ENCODE measurements around the gene ZNF205. TPM values are rescaled to one million over a fixed set of nuclear protein-coding genes. Genes with fewer than 3 reads are reported as not detected.
"Not testable (repeated sequence)": the region's sequence is repeated elsewhere in the genome, so short reads cannot be mapped to it uniquely, and the experiment has no call there.

The ZNF205 gene
- 13.9 and 16.4 TPM in 2 replicates for total RNA-seq (2012; rRNA removed)

GRCh38 chr16:3112058-3112880 lies at the start of gene ZNF205:
Gene ZNF205 (plus strand): TSS chr16:3112586. CDS start chr16:3113431, 845 bp downstream.
- Histone ChIP-seq H3K9ac (ENCODE audit: low read depth, low read length) (peak within 1 kb of the TSS; percentile 81), H3K9me3 (replicated peaks; ENCODE audit: low read length) (no peaks in the 10 kb centered on the region), H3K4me1 (ENCODE audit: control insufficient read depth, insufficient read depth, low read length) (peaks cover 20% of the 10 kb centered on the region), H3K36me3 (ENCODE audit: insufficient read depth, low read length) (peaks cover 9% of the 10 kb centered on the region), H3K4me2 (ENCODE audit: low read length) (peak within 1 kb of the TSS; percentile 97), H3K27me3 (ENCODE audit: control insufficient read depth, insufficient read depth, low read length) (no peaks in the 10 kb centered on the region), H3K4me3 (ENCODE audit: low read length) (peak within 1 kb of the TSS; percentile 78)

GRCh38 chr16:3063625-3064386 lies 48.6 kb upstream of the ZNF205 start:
- Histone ChIP-seq H3K4me3 (ENCODE audit: low read length) (no peak overlapping the region), H3K4me2 (ENCODE audit: low read length) (no peak overlapping the region), H3K36me3 (ENCODE audit: insufficient read depth, low read length) (no peaks in the 10 kb centered on the region), H3K9me3 (replicated peaks; ENCODE audit: low read length) (no peaks in the 10 kb centered on the region), H3K9ac (ENCODE audit: low read depth, low read length) (no peak overlapping the region), H3K4me1 (ENCODE audit: control insufficient read depth, insufficient read depth, low read length) (peaks cover 32% of the 10 kb centered on the region), H3K27me3 (ENCODE audit: control insufficient read depth, insufficient read depth, low read length) (peaks cover 4% of the 10 kb centered on the region)

- H3K4me1 ChIP-seq (ENCODE audit: control insufficient read depth, insufficient read depth, low read length): peaks cover 23% of the 10 kb centered on the region
- H3K4me3 ChIP-seq (ENCODE audit: low read length): peak within 1 kb of the TSS; percentile 64
- H3K27me3 ChIP-seq (ENCODE audit: control insufficient read depth, insufficient read depth, low read length): peaks cover 4% of the 10 kb centered on the region
- H3K9me3 ChIP-seq (replicated peaks; ENCODE audit: low read length): no peaks in the 10 kb centered on the region
- peak within 1 kb of the TSS; percentile 69 for H3K4me2 ChIP-seq (ENCODE audit: low read length)
- peak within 1 kb of the TSS; percentile 57 for H3K9ac ChIP-seq (ENCODE audit: low read depth, low read length)
- H3K36me3 ChIP-seq (ENCODE audit: insufficient read depth, low read length): no peaks in the 10 kb centered on the region
These were observed 47.2 kb upstream of the ZNF205 start, which contains the start of gene IL32 for GRCh38 chr16:3065069-3065741. Gene IL32 (plus strand): TSS chr16:3065640. CDS start chr16:3065812, 172 bp downstream.

GRCh38 chr16:3065742-3066439 lies 46.5 kb upstream of the ZNF205 start:
- H3K9me3 ChIP-seq (replicated peaks; ENCODE audit: low read length): no peaks in the 10 kb centered on the region
- H3K27me3 ChIP-seq (ENCODE audit: control insufficient read depth, insufficient read depth, low read length): peaks cover 4% of the 10 kb centered on the region
- peaks cover 17% of the 10 kb centered on the region for H3K4me1 ChIP-seq (ENCODE audit: control insufficient read depth, insufficient read depth, low read length)
- no peaks in the 10 kb centered on the region for H3K36me3 ChIP-seq (ENCODE audit: insufficient read depth, low read length)
- H3K4me3 ChIP-seq (ENCODE audit: low read length): peak overlapping the region; percentile 64
- H3K4me2 ChIP-seq (ENCODE audit: low read length): peak overlapping the region; percentile 69
- H3K9ac ChIP-seq (ENCODE audit: low read depth, low read length): peak overlapping the region; percentile 57

GRCh38 chr16:3066440-3066748 lies 46.0 kb upstream of the ZNF205 start:
- peaks cover 17% of the 10 kb centered on the region for H3K4me1 ChIP-seq (ENCODE audit: control insufficient read depth, insufficient read depth, low read length)
- peak overlapping the region; percentile 64 for H3K4me3 ChIP-seq (ENCODE audit: low read length)
- H3K36me3 ChIP-seq (ENCODE audit: insufficient read depth, low read length): no peaks in the 10 kb centered on the region
- H3K9ac ChIP-seq (ENCODE audit: low read depth, low read length): peak overlapping the region; percentile 57
- peak overlapping the region; percentile 69 for H3K4me2 ChIP-seq (ENCODE audit: low read length)
- H3K27me3 ChIP-seq (ENCODE audit: control insufficient read depth, insufficient read depth, low read length): peaks cover 5% of the 10 kb centered on the region
- H3K9me3 ChIP-seq (replicated peaks; ENCODE audit: low read length): no peaks in the 10 kb centered on the region

GRCh38 chr16:3068487-3068886 lies 43.9 kb upstream of the ZNF205 start:
- H3K4me3 ChIP-seq (ENCODE audit: low read length): no peak overlapping the region
- H3K36me3 ChIP-seq (ENCODE audit: insufficient read depth, low read length): no peaks in the 10 kb centered on the region
- peaks cover 8% of the 10 kb centered on the region for H3K27me3 ChIP-seq (ENCODE audit: control insufficient read depth, insufficient read depth, low read length)
- no peak overlapping the region for H3K4me2 ChIP-seq (ENCODE audit: low read length)
- H3K9me3 ChIP-seq (replicated peaks; ENCODE audit: low read length): no peaks in the 10 kb centered on the region
- peaks cover 17% of the 10 kb centered on the region for H3K4me1 ChIP-seq (ENCODE audit: control insufficient read depth, insufficient read depth, low read length)
- no peak overlapping the region for H3K9ac ChIP-seq (ENCODE audit: low read depth, low read length)

- not testable (repeated sequence) for H3K4me2 ChIP-seq (ENCODE audit: low read length); H3K9ac ChIP-seq (ENCODE audit: low read depth, low read length)
- H3K27me3 ChIP-seq (ENCODE audit: control insufficient read depth, insufficient read depth, low read length): peaks cover 15% of the 10 kb centered on the region
These were observed 43.2 kb upstream of the ZNF205 start for GRCh38 chr16:3069146-3069545.

GRCh38 chr16:3070608-3071111 lies 41.7 kb upstream of the ZNF205 start:
- H3K4me1 ChIP-seq (ENCODE audit: control insufficient read depth, insufficient read depth, low read length): peaks cover 8% of the 10 kb centered on the region
- no peaks in the 10 kb centered on the region for H3K9me3 ChIP-seq (replicated peaks; ENCODE audit: low read length)
- no peaks in the 10 kb centered on the region for H3K36me3 ChIP-seq (ENCODE audit: insufficient read depth, low read length)
- no peak overlapping the region for H3K4me3 ChIP-seq (ENCODE audit: low read length)
- H3K9ac ChIP-seq (ENCODE audit: low read depth, low read length): no peak overlapping the region
- H3K4me2 ChIP-seq (ENCODE audit: low read length): no peak overlapping the region
- peaks cover 25% of the 10 kb centered on the region for H3K27me3 ChIP-seq (ENCODE audit: control insufficient read depth, insufficient read depth, low read length)

More at GRCh38 chr16:3069146-3069545, 43.2 kb upstream of the ZNF205 start:
- H3K4me3 ChIP-seq (ENCODE audit: low read length); H3K9me3 ChIP-seq (replicated peaks; ENCODE audit: low read length); H3K36me3 ChIP-seq (ENCODE audit: insufficient read depth, low read length): not testable (repeated sequence)
- H3K4me1 ChIP-seq (ENCODE audit: control insufficient read depth, insufficient read depth, low read length): peaks cover 17% of the 10 kb centered on the region

- Histone ChIP-seq H3K9me3 (replicated peaks; ENCODE audit: low read length) (no peaks in the 10 kb centered on the region), H3K4me1 (ENCODE audit: control insufficient read depth, insufficient read depth, low read length) (no peaks in the 10 kb centered on the region), H3K4me3 (ENCODE audit: low read length) (no peak overlapping the region), H3K36me3 (ENCODE audit: insufficient read depth, low read length) (no peaks in the 10 kb centered on the region), H3K9ac (ENCODE audit: low read depth, low read length) (no peak overlapping the region), H3K4me2 (ENCODE audit: low read length) (no peak overlapping the region), H3K27me3 (ENCODE audit: control insufficient read depth, insufficient read depth, low read length) (peaks cover 31% of the 10 kb centered on the region)
These were observed 40.7 kb upstream of the ZNF205 start for GRCh38 chr16:3071655-3072054.

GRCh38 chr16:3072148-3072547 lies 40.2 kb upstream of the ZNF205 start:
- not testable (repeated sequence) for H3K4me2 ChIP-seq (ENCODE audit: low read length); H3K36me3 ChIP-seq (ENCODE audit: insufficient read depth, low read length); H3K4me3 ChIP-seq (ENCODE audit: low read length); H3K9ac ChIP-seq (ENCODE audit: low read depth, low read length); H3K4me1 ChIP-seq (ENCODE audit: control insufficient read depth, insufficient read depth, low read length); H3K9me3 ChIP-seq (replicated peaks; ENCODE audit: low read length)
- peaks cover 36% of the 10 kb centered on the region for H3K27me3 ChIP-seq (ENCODE audit: control insufficient read depth, insufficient read depth, low read length)

All from skeletal muscle satellite cell (primary cell).